Stimulated activated CD8-positive, alpha-beta memory T cell treated with anti-CD3 and anti-CD28 coated beads, Interleukin-7, amount 100 ng/mL, for 1 hour (primary cell): ENCODE results near the gene CFL1.
A peak's percentile ranks its signal among the peaks of the same experiment; 100 is the strongest.
"Not testable (repeated sequence)": the region's sequence is repeated elsewhere in the genome, so short reads cannot be mapped to it uniquely, and the experiment has no call there.

Experiments
- DNase-seq, 2 donors: peaks; one replicate each; pipeline ENCODE4 v3.0.0-alpha.2; 2020; ENCODE audit warnings: low read depth in 2 of 2

CFL1 gene

GRCh38 chr11:65857853-65858680 lies at the start of gene CFL1:
TSS of gene CFL1 (minus strand) at chr11:65858180. CDS start at chr11:65858099, 81 bp downstream.
- DNase-seq: peak; percentile 93

- no peak for DNase-seq
These were observed 48.6 kb upstream of the CFL1 start for GRCh38 chr11:65906602-65907001.

GRCh38 chr11:65903715-65904114 lies 45.7 kb upstream of the CFL1 start:
- no peak for DNase-seq

DNA sequence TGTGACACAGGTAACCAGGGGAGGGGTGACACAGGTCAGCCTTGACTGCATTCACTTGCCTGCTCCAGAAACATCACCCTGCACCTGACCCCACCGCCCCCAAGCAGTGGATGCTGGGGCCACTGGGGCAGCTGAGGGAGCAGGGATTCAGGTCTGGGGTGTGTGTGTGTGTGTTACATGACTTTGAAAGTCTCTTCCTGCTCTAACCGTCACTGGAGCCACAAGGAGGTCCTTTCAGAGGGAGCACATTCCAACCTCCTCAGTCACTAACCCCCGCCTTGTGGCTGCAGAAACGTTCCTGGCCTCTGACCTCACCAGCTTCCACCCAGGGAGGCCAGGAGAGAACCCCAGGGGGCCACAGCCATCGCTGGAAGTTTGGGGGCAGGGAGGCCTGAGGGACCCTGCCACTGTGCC lies 45.1 kb upstream of the CFL1 start:
- DNase-seq: no peak

DNA sequence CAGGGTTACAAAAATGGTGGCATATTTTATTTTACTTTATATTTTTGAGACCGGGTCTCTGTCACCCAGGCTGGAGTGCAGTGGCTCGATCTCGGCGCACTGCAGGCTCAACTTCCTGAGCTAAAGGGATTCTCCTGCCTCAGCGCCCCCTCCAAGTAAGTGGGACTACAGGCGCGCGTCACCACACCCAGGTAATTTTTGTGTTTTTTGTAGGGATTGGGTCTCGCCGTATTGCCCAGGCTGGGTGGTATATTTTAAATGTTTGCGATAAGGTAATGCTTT lies 42.9 kb upstream of the CFL1 start:
- DNase-seq: no peak

DNA sequence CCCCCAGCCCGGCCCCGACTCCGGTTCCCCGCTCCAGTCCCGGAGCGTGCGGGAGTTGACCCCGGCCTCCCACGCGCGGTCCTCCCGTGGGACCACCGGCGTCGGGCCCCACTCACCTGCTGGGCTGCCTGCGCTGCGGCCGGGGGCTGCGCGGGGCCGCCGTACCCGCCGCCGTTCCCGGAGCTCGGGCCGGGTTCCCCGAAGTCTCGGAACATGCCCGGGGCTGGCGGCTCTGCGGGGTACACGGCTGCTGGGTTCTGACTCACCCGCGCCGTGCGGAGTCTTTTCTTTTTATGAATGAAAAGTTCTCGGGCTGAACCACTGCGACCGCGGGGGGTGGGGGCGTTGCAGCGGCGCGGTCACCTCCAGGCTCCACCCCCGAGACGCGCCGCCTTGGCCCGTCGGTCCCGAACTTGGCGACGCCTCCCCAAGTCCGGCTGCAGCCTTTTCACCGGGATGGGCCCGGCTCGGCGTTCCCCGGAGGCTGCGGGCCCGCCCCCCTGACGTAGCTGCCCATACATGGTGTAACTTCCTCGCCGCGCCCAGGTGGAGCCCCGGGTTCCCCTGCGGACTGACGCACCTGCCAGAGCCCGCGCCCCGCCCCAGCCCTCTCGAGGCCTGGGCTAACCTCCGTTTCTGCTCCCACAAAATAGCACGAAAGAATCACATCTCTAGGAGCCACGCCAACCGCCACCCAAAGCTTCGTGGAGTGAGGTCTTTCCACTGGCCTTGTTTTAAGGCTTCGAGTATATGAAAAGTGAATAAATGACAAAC lies 42.3 kb upstream of the CFL1 start, which contains the start of gene FOSL1:
FOSL1 (minus strand) TSS at position 264 of the 774 bp plus-strand sequence; CDS start at position 215, 49 bp downstream.
- peak; percentile 76 to 77 for DNase-seq

DNA sequence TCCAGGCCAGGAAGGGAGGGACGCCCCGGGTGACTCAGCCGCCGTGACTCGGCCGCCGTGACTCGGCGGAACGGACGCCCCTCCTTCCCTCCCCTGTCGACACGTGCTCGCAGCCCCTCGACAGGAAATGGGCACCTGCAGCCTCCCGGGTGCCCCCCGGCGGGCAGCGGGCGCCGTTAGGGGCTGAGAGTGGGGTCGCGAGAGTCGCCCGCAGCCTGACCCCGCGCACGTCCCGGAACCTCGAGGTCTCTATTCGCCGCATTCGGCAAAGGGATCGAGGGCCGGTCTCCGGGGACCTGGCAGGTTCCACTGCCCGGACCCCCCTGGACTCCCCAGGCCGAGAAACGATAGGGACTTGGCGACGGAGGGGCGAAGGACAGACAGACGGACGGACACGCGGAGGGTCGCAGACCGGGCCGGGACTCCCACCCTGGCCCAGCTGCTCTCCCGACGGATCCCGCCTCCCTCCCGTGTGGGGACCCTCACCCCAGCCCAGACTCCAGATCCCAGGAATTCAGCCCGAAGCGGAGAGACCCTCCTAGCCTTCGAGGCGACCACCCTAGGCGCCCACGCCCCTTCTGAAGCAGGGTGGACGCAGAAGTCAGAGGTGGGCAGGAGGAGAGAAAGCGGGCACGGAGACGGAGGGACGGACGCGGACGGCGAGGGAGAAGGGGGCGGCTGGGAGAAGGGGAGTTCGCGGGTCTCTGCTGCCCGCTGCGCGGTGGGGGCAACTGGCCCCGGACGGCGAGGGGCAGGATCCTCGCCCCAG lies 41.6 kb upstream of the CFL1 start:
- no peak for DNase-seq

DNA sequence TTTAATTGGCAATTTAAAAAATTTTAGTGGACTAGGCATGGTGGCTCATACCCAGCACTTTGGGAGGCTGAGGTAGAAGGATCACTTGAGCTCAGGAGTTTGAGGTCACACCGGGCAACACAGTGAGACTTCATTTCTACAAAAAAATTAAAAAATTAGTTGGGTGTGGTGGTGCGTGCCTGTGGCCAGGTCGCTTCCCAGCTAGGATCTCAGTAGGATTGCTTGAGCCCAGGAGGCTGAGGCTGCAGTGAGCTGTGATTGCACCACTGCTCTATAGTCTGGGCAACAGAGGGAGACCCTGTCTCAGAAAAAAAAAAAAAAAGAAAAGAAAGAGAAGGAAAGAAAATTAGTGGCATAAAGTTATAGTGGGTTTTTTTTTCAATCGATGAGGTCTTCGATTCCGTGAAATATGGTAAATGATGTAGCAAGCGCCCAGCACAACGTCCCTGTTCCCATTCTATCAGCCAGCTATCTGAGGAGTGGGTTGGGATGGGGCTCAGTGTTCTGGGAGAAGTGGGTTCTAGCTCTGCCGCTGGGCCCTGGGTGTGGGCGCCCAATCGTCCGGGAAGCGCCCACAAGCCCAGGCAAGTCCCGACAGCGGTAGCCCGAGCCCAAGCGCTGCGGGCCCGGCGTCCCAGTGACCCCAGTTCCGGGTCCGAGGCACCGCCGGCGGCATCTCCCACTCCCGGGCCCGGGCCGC lies 40.8 kb upstream of the CFL1 start:
- DNase-seq: no peak

DNA sequence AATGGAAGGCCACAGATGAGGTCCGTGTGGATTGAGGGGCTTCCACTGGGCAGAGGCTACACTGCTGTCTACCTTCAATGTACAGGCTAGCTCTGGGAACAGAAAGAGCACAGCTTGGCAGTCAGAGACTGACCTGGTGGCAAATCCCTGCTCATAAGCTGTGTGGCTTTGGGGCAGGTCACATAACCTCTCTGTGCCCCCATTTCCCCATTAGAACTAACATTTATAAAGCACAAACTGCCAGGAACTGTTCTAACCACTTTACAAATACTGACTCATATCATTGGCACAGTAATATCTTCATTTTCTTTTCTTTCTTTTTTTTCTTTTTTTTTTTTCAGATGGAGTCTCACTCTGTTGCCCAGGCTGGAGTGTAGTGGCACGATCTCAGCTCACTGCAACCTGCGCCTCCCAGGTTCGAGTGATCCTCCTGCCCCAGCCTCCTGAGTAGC lies 39.1 kb upstream of the CFL1 start:
- DNase-seq: no peak

DNA sequence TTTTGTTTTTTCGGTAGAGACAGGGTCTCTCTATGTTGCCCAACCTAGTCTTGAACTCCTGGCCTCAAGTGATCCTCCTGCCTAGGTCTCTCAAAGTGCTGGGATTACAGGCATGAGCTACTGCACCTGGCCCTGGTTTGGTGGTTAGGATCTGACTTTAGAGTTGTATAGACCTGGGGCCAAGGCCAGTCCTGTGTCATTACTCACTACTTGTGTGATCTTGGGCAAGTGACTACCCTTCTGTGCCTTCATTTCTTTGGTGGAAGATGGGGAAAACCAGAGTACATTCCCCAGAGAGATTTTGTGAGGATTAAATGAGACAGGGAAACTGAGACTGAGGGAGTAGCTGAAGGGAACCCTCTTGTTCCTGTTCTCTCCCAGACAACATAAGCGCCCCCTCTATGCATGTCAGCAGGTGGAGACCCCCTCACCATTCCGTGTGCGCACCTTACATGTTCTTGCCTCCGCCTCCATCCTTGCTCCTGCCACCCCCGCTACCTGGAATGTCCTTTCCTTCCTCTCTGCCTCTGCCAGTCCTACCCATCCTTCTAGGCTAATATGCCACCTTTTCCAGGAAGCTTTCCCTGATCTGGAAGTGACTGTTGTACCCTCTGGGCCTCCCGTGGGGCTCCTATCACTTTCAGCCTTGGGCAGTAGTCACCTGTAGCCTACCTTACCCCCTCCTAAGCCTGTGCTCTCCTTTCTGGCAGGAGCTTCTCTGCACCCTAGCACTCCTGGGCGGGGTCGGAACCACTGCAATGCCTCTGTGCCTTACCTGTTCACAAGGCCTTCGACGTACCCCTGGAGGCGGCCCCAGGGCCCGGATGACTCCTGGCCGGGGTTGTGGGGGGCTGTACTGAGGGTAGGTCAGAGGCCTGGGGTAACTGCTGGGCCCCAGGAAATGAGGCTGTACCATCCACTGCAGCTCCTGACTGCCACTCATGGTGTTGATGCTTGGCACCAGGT lies 38.3 kb upstream of the CFL1 start:
- no peak for DNase-seq

DNA sequence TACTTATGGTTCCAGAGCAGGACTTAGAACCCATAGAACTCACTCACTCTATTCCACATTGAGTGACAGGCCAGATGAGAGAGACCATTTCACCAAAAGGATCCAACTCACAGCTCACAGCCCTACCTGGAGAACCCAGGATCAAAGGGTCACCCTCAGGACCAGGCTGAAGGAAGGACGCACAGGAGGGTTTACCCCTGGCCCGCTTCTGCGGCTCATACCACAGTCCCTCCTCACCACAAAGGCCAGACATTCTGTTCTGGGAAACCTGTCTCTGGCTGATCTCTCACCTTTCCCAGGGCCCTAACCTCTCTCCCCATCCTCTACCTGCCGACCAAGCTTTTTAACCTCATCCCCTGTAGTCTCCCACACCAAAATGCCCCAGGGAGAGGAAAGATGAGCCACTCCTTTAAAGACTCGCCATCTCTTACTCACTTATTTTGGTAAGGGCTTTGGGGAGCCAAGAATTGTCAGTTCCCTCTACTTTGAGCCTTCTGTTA lies 37.6 kb upstream of the CFL1 start:
- DNase-seq: no peak

- DNase-seq: no peak
These were observed 36.1 kb upstream of the CFL1 start for GRCh38 chr11:65894034-65894591.

DNA sequence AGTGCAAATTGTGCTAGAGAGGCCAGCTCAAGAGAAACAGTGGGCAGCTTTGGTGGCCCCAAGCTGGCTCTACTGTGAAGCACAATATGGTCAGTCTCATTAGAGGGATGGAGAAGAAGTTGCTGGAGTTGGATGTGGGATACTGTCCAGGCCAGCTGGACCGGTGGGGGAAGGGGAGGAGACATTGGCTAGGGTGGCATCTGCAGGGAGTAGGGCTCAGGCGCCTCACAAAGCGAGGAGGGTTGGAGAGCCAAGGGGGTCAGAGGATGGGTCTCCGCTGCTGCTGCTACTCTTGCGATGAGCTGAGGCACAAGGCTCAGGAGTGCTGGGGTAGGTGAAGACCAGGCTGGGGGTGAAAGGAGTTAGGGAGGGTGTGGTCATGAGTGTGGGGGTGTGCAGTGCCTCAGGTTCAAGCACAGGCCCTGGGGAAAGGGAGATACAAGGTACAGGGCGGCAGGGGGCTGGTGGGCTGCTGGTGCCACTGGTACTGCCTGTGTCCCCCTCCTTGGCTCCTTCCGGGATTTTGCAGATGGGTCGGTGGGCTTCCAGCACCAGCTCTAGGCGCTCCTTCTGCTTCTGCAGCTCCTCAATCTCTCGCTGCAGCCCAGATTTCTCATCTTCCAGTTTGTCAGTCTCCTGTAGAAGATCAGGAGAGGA lies 34.8 kb upstream of the CFL1 start:
- no peak for DNase-seq

GRCh38 chr11:65892137-65892540 lies 34.2 kb upstream of the CFL1 start:
- DNase-seq: not testable (repeated sequence)

DNA sequence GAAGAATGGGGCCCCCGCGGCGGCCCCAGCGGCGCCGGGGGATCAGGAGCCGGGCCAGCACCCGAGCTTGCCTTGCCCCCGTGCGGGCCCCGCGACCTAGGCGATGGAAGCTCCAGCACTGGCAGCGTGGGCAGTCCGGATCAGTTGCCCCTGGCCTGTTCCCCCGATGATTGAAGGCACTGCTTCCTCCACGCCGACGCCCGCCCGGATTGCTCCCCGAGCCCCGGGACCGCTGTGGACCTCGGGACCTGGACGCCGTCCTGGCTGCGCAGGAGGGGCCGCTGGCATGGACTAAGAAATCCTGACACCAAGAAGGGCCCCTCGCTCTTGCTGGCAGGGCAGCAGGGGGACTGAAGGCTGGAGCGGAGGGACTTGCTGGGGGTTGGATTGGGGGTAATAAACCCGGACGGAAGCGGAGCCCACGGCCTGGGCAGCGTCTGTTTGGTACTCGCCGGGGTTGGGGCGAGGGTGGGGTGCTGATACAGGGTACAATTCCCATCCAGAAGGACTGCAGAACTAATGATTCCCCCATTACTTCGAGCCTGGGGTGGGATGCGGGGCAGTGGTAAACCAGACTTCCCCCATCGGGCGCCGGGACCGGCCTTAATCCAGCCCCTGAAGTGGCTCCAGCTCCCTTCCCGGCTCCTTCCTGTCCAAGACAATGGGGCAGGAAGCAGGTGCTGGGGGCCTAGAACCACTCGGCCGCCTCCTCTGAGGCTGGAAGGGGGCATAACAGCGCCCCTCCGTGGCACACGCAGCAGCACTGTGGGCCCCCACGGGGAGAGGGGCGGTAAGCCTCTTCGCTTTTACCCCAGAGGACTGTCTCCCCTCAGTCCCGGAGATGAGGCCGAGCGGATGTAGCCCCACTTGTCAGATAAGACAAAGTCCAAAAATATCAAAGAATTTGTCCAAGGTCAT lies 33.5 kb upstream of the CFL1 start:
- DNase-seq: no peak

DNA sequence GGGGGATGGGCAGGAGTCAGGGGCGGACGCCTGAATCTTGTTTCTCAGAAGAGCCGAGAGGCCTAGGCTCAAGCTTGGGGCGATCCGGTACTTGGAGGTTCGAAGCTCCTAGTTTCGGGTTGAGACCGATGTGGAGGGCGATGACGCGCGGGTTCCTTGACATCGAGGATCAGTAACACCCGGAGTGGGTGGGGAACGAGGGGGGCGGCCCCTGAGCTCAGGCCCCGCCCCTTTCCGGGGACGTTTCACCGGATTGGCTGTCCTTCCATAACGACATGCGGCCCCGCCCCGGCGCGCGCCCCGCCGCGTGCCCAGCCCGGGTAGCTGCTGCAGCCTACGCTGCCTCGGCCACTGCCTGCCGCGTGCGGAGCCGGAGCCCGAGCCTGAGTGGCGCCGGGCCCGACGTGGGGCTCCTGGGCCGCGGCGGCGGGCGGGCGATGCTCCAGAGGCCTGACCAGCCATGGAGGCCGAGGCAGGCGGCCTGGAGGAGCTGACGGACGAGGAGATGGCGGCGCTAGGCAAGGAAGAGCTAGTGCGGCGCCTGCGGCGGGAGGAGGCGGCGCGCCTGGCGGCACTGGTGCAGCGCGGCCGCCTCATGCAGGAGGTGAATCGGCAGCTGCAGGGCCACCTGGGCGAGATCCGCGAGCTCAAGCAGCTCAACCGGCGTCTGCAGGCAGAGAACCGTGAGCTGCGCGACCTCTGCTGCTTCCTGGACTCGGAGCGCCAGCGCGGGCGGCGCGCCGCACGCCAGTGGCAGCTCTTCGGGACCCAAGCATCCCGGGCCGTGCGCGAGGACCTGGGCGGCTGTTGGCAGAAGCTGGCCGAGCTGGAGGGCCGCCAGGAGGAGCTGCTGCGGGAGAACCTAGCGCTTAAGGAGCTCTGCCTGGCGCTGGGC lies 32.6 kb upstream of the CFL1 start, which contains the start of gene CCDC85B:
CCDC85B (plus strand) TSS at position 350 of the 895 bp plus-strand sequence; CDS start at position 461, 111 bp downstream.
- peak; percentile 98 to 99 for DNase-seq
